ENCODE data around the gene GRK3.

DNA sequence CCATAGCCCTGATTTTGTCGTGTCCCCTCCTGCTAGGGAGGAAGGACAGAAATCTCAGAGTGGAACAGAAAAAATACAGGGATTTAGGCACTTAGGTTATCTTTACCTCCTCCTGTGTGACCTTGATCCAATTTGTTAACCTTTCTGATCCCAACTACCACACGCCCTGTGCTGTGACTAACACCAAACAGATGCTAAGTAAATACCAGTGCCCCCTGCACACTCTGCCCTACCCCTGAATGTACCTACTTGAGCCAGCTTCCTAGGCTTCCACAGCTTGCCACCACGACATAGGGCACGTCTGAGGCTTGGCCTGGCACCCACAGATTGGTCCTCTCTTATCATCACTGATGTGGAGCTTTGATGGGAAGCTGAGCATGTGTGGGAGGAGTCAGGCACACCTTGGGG is 186.7 kb downstream of the GRK3 start:
- TF ChIP-seq, protein P1, sequence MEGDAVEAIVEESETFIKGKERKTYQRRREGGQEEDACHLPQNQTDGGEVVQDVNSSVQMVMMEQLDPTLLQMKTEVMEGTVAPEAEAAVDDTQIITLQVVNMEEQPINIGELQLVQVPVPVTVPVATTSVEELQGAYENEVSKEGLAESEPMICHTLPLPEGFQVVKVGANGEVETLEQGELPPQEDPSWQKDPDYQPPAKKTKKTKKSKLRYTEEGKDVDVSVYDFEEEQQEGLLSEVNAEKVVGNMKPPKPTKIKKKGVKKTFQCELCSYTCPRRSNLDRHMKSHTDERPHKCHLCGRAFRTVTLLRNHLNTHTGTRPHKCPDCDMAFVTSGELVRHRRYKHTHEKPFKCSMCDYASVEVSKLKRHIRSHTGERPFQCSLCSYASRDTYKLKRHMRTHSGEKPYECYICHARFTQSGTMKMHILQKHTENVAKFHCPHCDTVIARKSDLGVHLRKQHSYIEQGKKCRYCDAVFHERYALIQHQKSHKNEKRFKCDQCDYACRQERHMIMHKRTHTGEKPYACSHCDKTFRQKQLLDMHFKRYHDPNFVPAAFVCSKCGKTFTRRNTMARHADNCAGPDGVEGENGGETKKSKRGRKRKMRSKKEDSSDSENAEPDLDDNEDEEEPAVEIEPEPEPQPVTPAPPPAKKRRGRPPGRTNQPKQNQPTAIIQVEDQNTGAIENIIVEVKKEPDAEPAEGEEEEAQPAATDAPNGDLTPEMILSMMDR (IDR thresholded peaks at IDR 0.05): no peak
- TF ChIP-seq POLR2A (IDR thresholded peaks at IDR 0.05): no peak
- TF ChIP-seq EP300 (IDR thresholded peaks at IDR 0.05): no peak
- TF ChIP-seq POLR2AphosphoS5 (IDR thresholded peaks at IDR 0.05): no peak
